GM12878 (cell line): ENCODE measurements around the gene ADCY7. TPM values are rescaled to one million over a fixed set of nuclear protein-coding genes. Genes with fewer than 3 reads are reported as not detected.

ENCODE experiments used
- ATAC-seq: fragments of 200-7000 bp; cut with Tn5 transposase; 3 replicates; pipeline ENCODE4 v1.9.1; 2020; ENCODE audit warnings: mild to moderate bottlenecking, moderate library complexity
- BruUV-seq: library from RNA; stranded (reverse); fragments of 400-500 nt; replicated peaks from 2 replicates; lab custom pipeline; 2021; lab: Mats Ljungman, UMichigan
- CTCF ChIA-PET: fragments of 300-600 bp; sonication (Branson Sonifier 250); formaldehyde crosslinking; extraction: SDS; loops from one replicate; lab custom pipeline; 2021; ENCODE audit warnings: inconsistent platforms; lab: Yijun Ruan, JAX
- POLR2A ChIA-PET: fragments of 350-600 bp; formaldehyde crosslinking; extraction: SDS; loops from one replicate; lab custom pipeline; 2021; ENCODE audit warnings: inconsistent platforms; lab: Charles Lee
- RAD21 ChIA-PET: fragments of 300-600 bp; sonication (Branson Sonifier 250); formaldehyde crosslinking; loops from one replicate; lab custom pipeline; 2023; ENCODE audit warnings: antibody characterized with exemption; ENCODE audit not compliant: unreplicated experiment; lab: Charles Lee
- SMC1A ChIA-PET: fragments of 300-600 bp; sonication (Branson Sonifier 250); formaldehyde crosslinking; loops from one replicate; lab custom pipeline; 2023; ENCODE audit not compliant: unreplicated experiment, uncharacterized antibody; lab: Charles Lee
- DNase-seq: peaks from one replicate; pipeline ENCODE4 v3.0.0-alpha.2; 2011; ENCODE audit warnings: low read depth, low spot score
- FAIRE-seq: peaks from 3 replicates; lab custom pipeline; 2011; peaks lifted over from hg19 to GRCh38; lab: Jason Lieb, UNC
- H2AFZ ChIP-seq: 2 replicates; pipeline ENCODE4 v1.6.0; 2011; ENCODE audit warnings: low read depth, low read length, control low read depth; ENCODE audit not compliant: control insufficient read depth
- H3K27ac ChIP-seq: 2 replicates; pipeline ENCODE4 v1.5.1; 2011; ENCODE audit warnings: control low read depth; ENCODE audit not compliant: control insufficient read depth, insufficient read depth
- H3K27me3 ChIP-seq, 2 experiments: replicated peaks in 1 of 2; 2 replicates each; pipeline versions ENCODE4 v1.6.0 to v1.6.1; 2011; ENCODE audit warnings: low read length in 1 of 2; ENCODE audit not compliant: control insufficient read depth in 2 of 2, insufficient read depth in 2 of 2
- H3K36me3 ChIP-seq, 2 experiments: 2 replicates each; pipeline ENCODE4 v1.5.1; 2011; ENCODE audit warnings: low read length in 1 of 2; ENCODE audit not compliant: control insufficient read depth in 2 of 2, insufficient read depth in 2 of 2
- H3K4me1 ChIP-seq: 2 replicates; pipeline ENCODE4 v1.6.1; 2011; ENCODE audit warnings: mild to moderate bottlenecking, low read length, moderate library complexity, mixed read lengths; ENCODE audit not compliant: control insufficient read depth, insufficient read depth
- H3K4me2 ChIP-seq: 2 replicates; pipeline ENCODE4 v1.6.0; 2011; ENCODE audit warnings: control low read depth; ENCODE audit not compliant: control insufficient read depth, insufficient read depth
- H3K4me3 ChIP-seq: fragments of 200-600 bp; sonication (generic); 2 replicates; pipeline ENCODE4 v1.5.1; 2016
- H3K79me2 ChIP-seq: 2 replicates; pipeline ENCODE4 v1.6.0; 2011; ENCODE audit warnings: low read length; ENCODE audit not compliant: control insufficient read depth, insufficient read depth
- H3K9ac ChIP-seq: 2 replicates; pipeline ENCODE4 v1.8.0; 2011; ENCODE audit warnings: low read length, control low read depth, mixed read lengths; ENCODE audit not compliant: control insufficient read depth, insufficient read depth
- H3K9me3 ChIP-seq: replicated peaks from 3 replicates; pipeline ENCODE4 v1.5.1; 2011; ENCODE audit warnings: mild to moderate bottlenecking, low read length; ENCODE audit not compliant: control insufficient read depth, insufficient read depth
- H4K20me1 ChIP-seq: 2 replicates; pipeline ENCODE4 v1.6.0; 2011; ENCODE audit not compliant: control insufficient read depth, insufficient read depth
- ATF2 ChIP-seq: IDR thresholded peaks from 2 replicates; pipeline ENCODE4 v1.6.1; 2012; ENCODE audit warnings: low read length, inconsistent platforms
- CBX5 ChIP-seq: sonication (generic); IDR thresholded peaks from 2 replicates; pipeline ENCODE4 v1.6.1; 2016; ENCODE audit warnings: low read depth, moderate library complexity, mild to moderate bottlenecking, inconsistent platforms
- ELK1 ChIP-seq: IDR thresholded peaks from 2 replicates; pipeline ENCODE4 v1.6.1; 2012; ENCODE audit warnings: low read depth, low read length, improper control_type of control experiment
- EP300 ChIP-seq, 2 experiments: fragments of 150-350 bp in 1 of 2; IDR thresholded peaks; 2 replicates each; pipeline ENCODE4 v1.6.1; 2011 to 2012; ENCODE audit warnings: low read depth in 2 of 2, low read length in 2 of 2, borderline replicate concordance in 1 of 2, improper control_type of control experiment in 1 of 2, inconsistent platforms in 1 of 2; ENCODE audit not compliant: control insufficient read depth in 1 of 2
- GABPA ChIP-seq: IDR thresholded peaks from 2 replicates; pipeline ENCODE4 v1.6.1; 2014; ENCODE audit warnings: antibody characterized with exemption, low read depth, mild to moderate bottlenecking, inconsistent platforms
- HCFC1 ChIP-seq: fragments of 150-350 bp; IDR thresholded peaks from 2 replicates; pipeline ENCODE4 v1.6.1; 2014; ENCODE audit warnings: low read length
- MEF2A ChIP-seq: IDR thresholded peaks from 2 replicates; pipeline ENCODE4 v1.6.1; 2011; ENCODE audit warnings: low read depth, mild to moderate bottlenecking, low read length, moderate library complexity; ENCODE audit not compliant: insufficient read depth
- MYB ChIP-seq: fragments of 150-350 bp; IDR thresholded peaks from 2 replicates; pipeline ENCODE4 v1.6.1; 2014; ENCODE audit warnings: mild to moderate bottlenecking, low read depth, low read length, borderline replicate concordance
- NFYA ChIP-seq: IDR thresholded peaks from 2 replicates; pipeline ENCODE4 v1.6.1; 2011; ENCODE audit warnings: low read depth, mild to moderate bottlenecking, low read length, improper control_type of control experiment, borderline replicate concordance
- POLR2AphosphoS5 ChIP-seq: IDR thresholded peaks from 2 replicates; pipeline ENCODE4 v1.6.1; 2011; ENCODE audit warnings: mild to moderate bottlenecking, low read length, inconsistent platforms
- RAD21 ChIP-seq: IDR thresholded peaks from 2 replicates; pipeline ENCODE4 v1.6.1; 2011; ENCODE audit warnings: mild to moderate bottlenecking, low read depth, low read length, moderate library complexity; ENCODE audit not compliant: insufficient read depth
- RUNX3 ChIP-seq: IDR thresholded peaks from 2 replicates; pipeline ENCODE4 v1.6.1; 2012; ENCODE audit warnings: low read length, inconsistent platforms
- SREBF1 ChIP-seq: IDR thresholded peaks from 2 replicates; pipeline ENCODE4 v1.6.1; 2012; ENCODE audit warnings: mild to moderate bottlenecking, low read length
- TCF12 ChIP-seq: IDR thresholded peaks from 2 replicates; pipeline ENCODE4 v1.6.1; 2011; ENCODE audit warnings: low read depth, mild to moderate bottlenecking, low read length
- TCF3 ChIP-seq: IDR thresholded peaks from 2 replicates; pipeline ENCODE4 v1.6.1; 2012; ENCODE audit warnings: low read depth, mild to moderate bottlenecking, low read length, borderline replicate concordance; ENCODE audit not compliant: insufficient read depth
- YY1 ChIP-seq: IDR thresholded peaks from 2 replicates; pipeline ENCODE4 v1.6.1; 2011; ENCODE audit warnings: low read depth, mild to moderate bottlenecking, low read length
- ZNF24 ChIP-seq: fragments of 450-650 bp; IDR thresholded peaks from 2 replicates; pipeline ENCODE4 v1.6.1; 2017; ENCODE audit warnings: antibody characterized with exemption, mild to moderate bottlenecking
- WGBS: methylation state at CpG from one replicate; pipeline ENCODE4 v1.1.6; 2016; ENCODE audit warnings: low lambda C conversion rate; ENCODE audit not compliant: insufficient replicate concordance, insufficient coverage; ENCODE audit errors: missing lambda C conversion rate; 5-methylcytosine and 5-hydroxymethylcytosine counted together
- in situ Hi-C: fragments of 300-500 bp; cut with MboI; formaldehyde crosslinking; loops from 9 replicates; pipeline ENCODE4 v1.14.3; 2018; ENCODE audit warnings: mixed read lengths
- intact Hi-C: fragments of 100-400 bp; cut with micrococcal nuclease; formaldehyde crosslinking; loops from one replicate; pipeline ENCODE4 v1.14.2; 2022; ENCODE audit not compliant: unreplicated experiment
- polyA plus RNA-seq, 11 experiments: library from polyadenylated mRNA; depleted of rRNA in 4 of 11; unstranded in 6 of 11; stranded (reverse) in 5 of 11; fragments of >200 nt; fragmentation: Nextera tagmentation in 4 of 11; fragmentation: Illumina TruSeq in 1 of 11; extraction: Ambion mirVana in 4 of 11; extraction: Trizol in 1 of 11; gene quantifications; 1 replicate in 1 of 11; 2 replicates in 10 of 11; pipeline versions ENCODE4 v1.2.1 to v1.2.3, GENCODE V29; 2011 to 2016; ENCODE audit warnings: inconsistent platforms in 2 of 11, missing spikeins in 2 of 11, low read depth in 1 of 11
- total RNA-seq, 4 experiments: library from RNA; depleted of rRNA in 3 of 4; stranded (reverse); fragments of >200 nt in 3 of 4; fragmentation: Illumina TruSeq in 1 of 4; extraction: Trizol in 1 of 4; gene quantifications; 2 replicates each; pipeline versions ENCODE4 v1.2.1 to v1.2.3, GENCODE V29; 2013 to 2021

Gene ADCY7
- total and polyA plus RNA-seq, 10 of the 15 experiments (the other 5 are each of a cell fraction or from before 2014, with no cell fraction given), result 1.2 to 87.9 (median 24.4) TPM

DNA sequence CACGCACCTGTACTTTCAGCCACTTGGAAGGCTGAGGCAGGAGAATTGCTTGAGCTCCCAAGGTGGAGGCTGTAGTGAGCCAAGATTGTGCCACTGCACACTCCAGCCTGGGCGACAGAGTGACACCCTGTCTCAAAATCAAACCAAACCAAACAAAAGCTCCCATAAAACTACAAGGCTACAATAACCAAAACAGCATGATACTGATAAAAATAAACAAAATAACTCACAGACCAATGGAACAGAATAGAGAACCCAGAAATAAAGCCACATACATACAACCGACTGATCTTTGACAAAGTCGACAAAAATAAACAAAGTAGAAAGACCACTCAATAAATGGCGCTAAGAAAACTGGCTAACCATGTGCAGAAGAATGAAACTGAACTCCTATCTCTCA, 65.2 kb downstream of the ADCY7 start:
- in situ Hi-C loops (no loop called here), intact Hi-C loops (no loop called here)
- BruUV-seq, result no TSS peak
- CTCF ChIA-PET, result no interaction called here
- TF ChIP-seq HCFC1 (no peak), EP300 (IDR thresholded peaks at IDR 0.05; ENCODE audit: borderline replicate concordance in 1 of 2, control insufficient read depth in 1 of 2, low read depth in 2 of 2, low read length in 2 of 2) (no peak), SREBF1 (no peak), MEF2A (no peak)
- TF ChIP-seq, all 136 proteins: peak for 0
- WGBS, result 87% methylated on average over 5 of the region's 5 CpGs
- Histone ChIP-seq H3K9ac (no peak overlapping the region), H3K36me3 (peaks cover 10 to 15% of the 10 kb centered on the region in 2 experiments; a peak in 3 of 4 replicates), H3K4me2 (no peak overlapping the region), H3K79me2 (no peaks in the 10 kb centered on the region), H3K9me3 (no peaks in the 10 kb centered on the region), H3K4me1 (peaks cover 3% of the 10 kb centered on the region; the same call in 1 of the 2 replicates), H4K20me1 (no peaks in the 10 kb centered on the region), H3K27ac (no peak overlapping the region), H3K27me3 (no peaks in the 10 kb centered on the region), H2AFZ (no peak overlapping the region), H3K4me3 (no peak overlapping the region)
- FAIRE-seq (no peak), ATAC-seq (no peak), DNase-seq (no peak)
- POLR2A ChIA-PET, result no interaction called here
- RAD21 ChIA-PET, result no interaction called here
- SMC1A ChIA-PET, result interaction anchor here (1.8 kb wide), 1 partner anchor 28 kb away, joined by 7 read pairs; no protein-coding TSS in a partner anchor

DNA sequence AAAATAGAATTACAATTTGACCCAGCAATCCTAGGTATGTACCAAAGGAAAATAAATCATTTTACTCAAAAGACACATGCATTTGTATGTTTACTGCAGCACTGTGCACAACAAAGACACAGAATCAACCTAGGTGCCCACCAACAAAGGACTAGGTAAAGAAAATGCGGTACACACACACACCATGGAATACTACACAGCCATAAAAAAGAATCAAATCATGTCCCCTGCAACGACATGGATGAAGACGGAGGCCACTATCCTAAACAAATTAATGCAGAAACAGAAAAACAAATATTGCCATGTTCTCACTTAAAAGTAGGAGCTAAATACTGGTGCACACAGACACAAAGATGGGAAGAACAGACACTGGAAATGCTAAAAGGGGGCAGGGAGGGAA, 66.2 kb downstream of the ADCY7 start:
- Histone ChIP-seq H3K27me3 (no peaks in the 10 kb centered on the region), H3K36me3 (peaks cover 7 to 12% of the 10 kb centered on the region in 2 experiments; a peak in 3 of 4 replicates), H3K27ac (no peak overlapping the region), H3K4me2 (no peak overlapping the region), H3K79me2 (no peaks in the 10 kb centered on the region), H3K4me1 (no peaks in the 10 kb centered on the region), H2AFZ (no peak overlapping the region), H4K20me1 (no peaks in the 10 kb centered on the region), H3K4me3 (no peak overlapping the region), H3K9ac (no peak overlapping the region), H3K9me3 (no peaks in the 10 kb centered on the region)
- ChIA-PET CTCF (interaction anchor here (0.6 to 1.5 kb wide), 3 partner anchors 23 to 474 kb away, joined by 3 to 8 read pairs (median 4); no protein-coding TSS in a partner anchor), POLR2A (no interaction called here), SMC1A (interaction anchor here (1.2 kb wide), 1 partner anchor 307 kb away, joined by 3 read pairs; the partner anchor contains the start of gene CNEP1R1), RAD21 (interaction anchor here (0.8 kb wide), 1 partner anchor 59 kb away, joined by 3 read pairs; no protein-coding TSS in a partner anchor)
- intact Hi-C loops (no loop called here), in situ Hi-C loops (no loop called here)
- no TSS peak for BruUV-seq
- ATAC-seq (no peak), DNase-seq (no peak), FAIRE-seq (no peak)
- WGBS, result 95% methylated on average over 3 of the region's 3 CpGs
- TF ChIP-seq ATF2, result no peak
- no peak for TF ChIP-seq YY1
- no peak for TF ChIP-seq GABPA
- TF ChIP-seq POLR2AphosphoS5, result no peak
- no peak for TF ChIP-seq TCF12
- TF ChIP-seq ELK1, result no peak
- no peak for TF ChIP-seq TCF3
- no peak for TF ChIP-seq MYB
- no peak for TF ChIP-seq NFYA
- no peak for TF ChIP-seq RAD21
- no peak for TF ChIP-seq RUNX3
- no peak for TF ChIP-seq CBX5
- no peak for TF ChIP-seq ZNF24
